ENCODE measurements around the gene MACF1.
"Not testable (repeated sequence)": the region's sequence is repeated elsewhere in the genome, so short reads cannot be mapped to it uniquely, and the experiment has no call there.

The MACF1 gene

DNA sequence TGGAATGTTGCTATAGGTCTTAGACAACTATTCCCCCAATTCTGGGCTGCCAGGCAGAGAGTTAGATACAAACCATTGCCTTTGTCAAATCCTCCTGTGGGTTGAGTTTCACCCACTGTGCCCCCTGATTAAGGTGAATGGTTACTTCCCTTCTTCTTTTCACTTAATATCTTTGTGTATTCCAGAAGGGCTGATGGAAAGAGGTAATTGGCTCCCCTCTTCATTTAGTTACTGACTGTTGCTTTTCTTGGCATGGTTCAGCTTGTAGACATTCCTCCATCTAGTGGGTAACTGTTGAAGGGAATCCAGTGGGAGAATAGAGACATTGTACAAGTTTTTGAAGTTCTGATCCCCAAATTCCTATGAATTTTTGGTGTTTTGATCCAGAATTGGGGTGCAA, 43.8 kb upstream of the MACF1 start:
- ChIA-PET CTCF (interaction anchor here (1.9 kb wide), 1 partner anchor 62 kb away, joined by 4 read pairs; no protein-coding TSS in a partner anchor), POLR2A (interaction anchor here (0.8 kb wide), 1 partner anchor 107 kb away, joined by 3 read pairs; no protein-coding TSS in a partner anchor)
- TF ChIP-seq FOXK2 (IDR thresholded peaks at IDR 0.05) = no peak
- no peak for TF ChIP-seq CTBP1 (IDR thresholded peaks at IDR 0.05; ENCODE audit: borderline replicate concordance)
- no peak for TF ChIP-seq L3MBTL2 (conservative IDR thresholded peaks at IDR 0.05)
- no peak for TF ChIP-seq FOXM1 (IDR thresholded peaks at IDR 0.05; ENCODE audit: borderline replicate concordance)
- TF ChIP-seq TARDBP (IDR thresholded peaks at IDR 0.05) = no peak
- DNase-seq (ENCODE audit: extremely low spot score) = no peak

DNA sequence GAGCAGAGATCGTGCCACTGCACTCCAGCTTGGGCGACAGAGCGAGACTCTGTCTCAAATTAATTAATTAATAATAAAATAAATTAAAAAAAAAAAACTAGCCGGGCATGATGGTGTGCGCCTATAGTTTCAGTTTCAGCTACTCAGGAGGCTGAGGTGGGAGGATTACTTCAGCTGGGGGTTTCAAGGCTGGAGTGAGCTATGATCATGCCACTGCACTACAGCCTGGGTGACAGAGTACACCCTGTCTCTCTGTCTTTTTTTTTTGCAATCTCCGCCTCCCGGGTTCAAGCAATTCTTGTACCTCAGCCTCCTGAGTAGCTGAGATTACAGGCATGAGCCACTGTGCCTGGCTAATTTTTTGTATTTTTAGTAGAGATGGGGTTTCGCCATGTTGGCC, 42.7 kb upstream of the MACF1 start:
- CTCF ChIA-PET = interaction anchor here (0.6 kb wide), 1 partner anchor 383 kb away, joined by 4 read pairs; no protein-coding TSS in a partner anchor
- POLR2A ChIA-PET; DNase-seq (ENCODE audit: extremely low spot score): not testable (repeated sequence)

DNA sequence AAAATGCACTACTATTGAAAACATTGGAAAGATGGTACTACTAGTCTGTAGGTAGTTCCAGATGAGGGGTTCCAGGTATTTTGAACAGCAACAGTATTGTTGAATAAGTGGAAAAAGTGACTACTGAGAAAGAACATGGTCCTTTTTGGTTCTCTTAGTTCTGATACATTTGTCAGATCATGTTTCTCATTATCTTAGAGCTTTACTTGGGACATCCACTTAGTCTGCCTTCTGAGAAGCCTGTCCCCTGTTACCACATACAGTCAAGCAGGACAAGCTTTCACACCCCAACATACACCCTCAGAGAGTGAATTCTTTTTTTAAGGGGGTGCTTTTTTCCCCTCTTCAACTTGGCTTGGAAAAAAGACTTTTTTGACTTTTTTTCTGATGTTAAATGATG, 41.0 kb upstream of the MACF1 start:
- DNase-seq (ENCODE audit: extremely low spot score) = no peak
- CTCF ChIA-PET = interaction anchor here (1.4 kb wide), 1 partner anchor 22 kb away, joined by 3 read pairs; no protein-coding TSS in a partner anchor
- TF ChIP-seq FOXK2 (IDR thresholded peaks at IDR 0.05) = no peak
- TF ChIP-seq BHLHE40 (IDR thresholded peaks at IDR 0.05; ENCODE audit: borderline replicate concordance) = no peak
- TF ChIP-seq LEF1 (IDR thresholded peaks at IDR 0.05; ENCODE audit: borderline replicate concordance) = no peak
- TF ChIP-seq L3MBTL2 (conservative IDR thresholded peaks at IDR 0.05) = no peak
- TF ChIP-seq CTBP1 (IDR thresholded peaks at IDR 0.05; ENCODE audit: borderline replicate concordance) = no peak
- TF ChIP-seq, protein P1, sequence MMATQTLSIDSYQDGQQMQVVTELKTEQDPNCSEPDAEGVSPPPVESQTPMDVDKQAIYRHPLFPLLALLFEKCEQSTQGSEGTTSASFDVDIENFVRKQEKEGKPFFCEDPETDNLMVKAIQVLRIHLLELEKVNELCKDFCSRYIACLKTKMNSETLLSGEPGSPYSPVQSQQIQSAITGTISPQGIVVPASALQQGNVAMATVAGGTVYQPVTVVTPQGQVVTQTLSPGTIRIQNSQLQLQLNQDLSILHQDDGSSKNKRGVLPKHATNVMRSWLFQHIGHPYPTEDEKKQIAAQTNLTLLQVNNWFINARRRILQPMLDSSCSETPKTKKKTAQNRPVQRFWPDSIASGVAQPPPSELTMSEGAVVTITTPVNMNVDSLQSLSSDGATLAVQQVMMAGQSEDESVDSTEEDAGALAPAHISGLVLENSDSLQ (IDR thresholded peaks at IDR 0.05) = no peak
- TF ChIP-seq TARDBP (IDR thresholded peaks at IDR 0.05) = no peak
- no peak for TF ChIP-seq FOXA1 (IDR thresholded peaks at IDR 0.05)
- TF ChIP-seq SUZ12 (IDR thresholded peaks at IDR 0.05) = no peak
- no peak for TF ChIP-seq ELF4 (IDR thresholded peaks at IDR 0.05)
- no peak for TF ChIP-seq ARNT (IDR thresholded peaks at IDR 0.05)
- TF ChIP-seq FOXM1 (IDR thresholded peaks at IDR 0.05; ENCODE audit: borderline replicate concordance) = no peak
- TF ChIP-seq ZNF384 (IDR thresholded peaks at IDR 0.05) = no peak
- TF ChIP-seq NFRKB (IDR thresholded peaks at IDR 0.05) = no peak
- no peak for TF ChIP-seq SP1 (IDR thresholded peaks at IDR 0.05)
- TF ChIP-seq HDGF (IDR thresholded peaks at IDR 0.05; ENCODE audit: borderline replicate concordance) = no peak
- POLR2A ChIA-PET = no interaction called here

DNA sequence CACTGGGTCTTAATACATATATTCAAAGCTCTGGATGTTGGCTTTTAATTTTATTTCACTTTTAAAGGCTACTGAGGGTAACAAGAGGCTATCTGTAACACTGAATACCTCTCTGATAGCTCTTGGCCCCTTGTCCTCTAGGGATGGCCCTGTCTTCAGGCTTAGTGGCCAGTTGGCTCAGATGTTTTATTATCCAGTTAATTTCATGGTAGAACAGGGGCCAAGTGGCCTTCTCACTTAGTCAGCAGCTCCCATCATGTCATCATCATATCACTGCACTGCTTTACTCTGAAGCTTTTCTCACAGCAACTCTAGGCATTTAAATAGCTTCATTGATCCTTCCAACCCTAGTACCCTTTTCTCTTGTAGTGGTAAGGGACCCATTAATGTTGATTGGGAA, 40.2 kb upstream of the MACF1 start:
- CTCF ChIA-PET = interaction anchor here (0.5 to 1.7 kb wide), 4 partner anchors 11 to 139 kb away, joined by 3 to 9 read pairs (median 3); no protein-coding TSS in a partner anchor
- DNase-seq (ENCODE audit: extremely low spot score) = no peak
- TF ChIP-seq NFRKB (IDR thresholded peaks at IDR 0.05) (no peak), LEF1 (IDR thresholded peaks at IDR 0.05; ENCODE audit: borderline replicate concordance) (no peak), SP1 (IDR thresholded peaks at IDR 0.05) (no peak), SUZ12 (IDR thresholded peaks at IDR 0.05) (no peak)
- TF ChIP-seq, protein P1 (IDR thresholded peaks at IDR 0.05) = no peak

DNA sequence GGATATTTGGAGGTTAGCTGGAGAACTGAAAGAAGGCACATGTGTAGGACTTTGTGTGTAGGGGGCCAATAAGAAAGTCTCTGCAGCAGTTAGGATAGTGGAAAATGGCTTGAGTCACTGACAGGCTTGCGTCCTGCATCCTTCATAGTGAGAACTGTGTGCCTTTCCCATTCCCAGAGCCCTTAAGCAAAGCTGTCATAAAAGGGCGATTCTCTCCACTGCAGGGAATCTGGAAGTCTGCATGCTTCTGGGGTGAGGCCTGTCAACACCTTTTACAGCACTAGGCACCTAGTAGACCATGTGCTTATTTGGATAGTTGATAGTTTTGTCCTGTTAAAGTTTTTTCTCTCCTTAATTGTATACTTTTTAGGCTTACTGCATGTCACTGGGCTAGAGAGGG, 39.4 kb upstream of the MACF1 start:
- TF ChIP-seq HDGF (IDR thresholded peaks at IDR 0.05; ENCODE audit: borderline replicate concordance) = no peak
- TF ChIP-seq CTBP1 (IDR thresholded peaks at IDR 0.05; ENCODE audit: borderline replicate concordance) = no peak
- TF ChIP-seq FOXK2 (IDR thresholded peaks at IDR 0.05) = no peak
- no peak for TF ChIP-seq SP1 (IDR thresholded peaks at IDR 0.05)
- no peak for TF ChIP-seq NFRKB (IDR thresholded peaks at IDR 0.05)
- TF ChIP-seq, protein P1 (IDR thresholded peaks at IDR 0.05) = peak; percentile 28; the same call in 1 of the 2 replicates
- TF ChIP-seq ARNT (IDR thresholded peaks at IDR 0.05) = no peak
- TF ChIP-seq FOXM1 (IDR thresholded peaks at IDR 0.05; ENCODE audit: borderline replicate concordance) = no peak
- TF ChIP-seq BHLHE40 (IDR thresholded peaks at IDR 0.05; ENCODE audit: borderline replicate concordance) = no peak
- TF ChIP-seq L3MBTL2 (conservative IDR thresholded peaks at IDR 0.05) = 0 out of 2 replicates have a peak, but pooled peaks have one; percentile 39
- TF ChIP-seq LEF1 (IDR thresholded peaks at IDR 0.05; ENCODE audit: borderline replicate concordance) = no peak
- no peak for TF ChIP-seq TARDBP (IDR thresholded peaks at IDR 0.05)
- no peak for TF ChIP-seq FOXA1 (IDR thresholded peaks at IDR 0.05)
- no peak for TF ChIP-seq ELF4 (IDR thresholded peaks at IDR 0.05)
- no peak for TF ChIP-seq ZNF384 (IDR thresholded peaks at IDR 0.05)
- TF ChIP-seq SUZ12 (IDR thresholded peaks at IDR 0.05) = no peak
- no peak for DNase-seq (ENCODE audit: extremely low spot score)
- CTCF ChIA-PET = interaction anchor here (0.8 to 1.7 kb wide), 4 partner anchors 11 to 32 kb away, joined by 3 to 9 read pairs (median 3); no protein-coding TSS in a partner anchor
- POLR2A ChIA-PET = interaction anchor here (1.3 kb wide), 1 partner anchor 34 kb away, joined by 4 read pairs; no protein-coding TSS in a partner anchor

More for the DNA sequence above, 40.2 kb upstream of the MACF1 start:
- POLR2A ChIA-PET = interaction anchor here (0.7 to 1.3 kb wide), 3 partner anchors 17 to 61 kb away, joined by 3 to 4 read pairs (median 3); no protein-coding TSS in a partner anchor

DNA sequence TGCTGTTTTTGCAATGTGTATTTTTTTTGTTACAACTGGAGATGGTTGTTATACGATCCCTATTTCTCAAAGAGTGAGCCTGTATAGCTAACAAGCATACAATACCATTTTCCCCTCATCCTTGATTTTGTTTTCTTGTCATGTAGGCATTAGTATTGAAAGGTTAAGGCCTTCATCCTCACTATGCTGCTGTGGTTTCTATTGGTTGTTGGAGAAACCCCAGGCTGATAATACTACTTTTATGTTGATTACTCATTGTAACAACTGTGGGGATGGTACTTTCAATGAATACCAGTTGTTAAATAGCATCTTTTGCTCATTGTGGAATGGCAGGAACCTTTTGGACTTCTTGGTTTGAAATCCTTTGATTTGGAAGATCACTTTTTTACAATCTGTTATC, 39.0 kb upstream of the MACF1 start:
- TF ChIP-seq FOXM1 (IDR thresholded peaks at IDR 0.05; ENCODE audit: borderline replicate concordance) (no peak), ARNT (IDR thresholded peaks at IDR 0.05) (no peak), FOXA1 (IDR thresholded peaks at IDR 0.05) (no peak), BHLHE40 (IDR thresholded peaks at IDR 0.05; ENCODE audit: borderline replicate concordance) (no peak), SUZ12 (IDR thresholded peaks at IDR 0.05) (no peak), CTBP1 (IDR thresholded peaks at IDR 0.05; ENCODE audit: borderline replicate concordance) (no peak), ELF4 (IDR thresholded peaks at IDR 0.05) (no peak), TARDBP (IDR thresholded peaks at IDR 0.05) (no peak), FOXK2 (IDR thresholded peaks at IDR 0.05) (no peak), SP1 (IDR thresholded peaks at IDR 0.05) (no peak), HDGF (IDR thresholded peaks at IDR 0.05; ENCODE audit: borderline replicate concordance) (no peak)
- TF ChIP-seq, protein P1 (IDR thresholded peaks at IDR 0.05) = no peak
- no peak for DNase-seq (ENCODE audit: extremely low spot score)
- ChIA-PET CTCF (interaction anchor here (0.8 to 1.7 kb wide), 2 partner anchors 27 to 32 kb away, joined by 3 to 9 read pairs; no protein-coding TSS in a partner anchor), POLR2A (interaction anchor here (1.3 kb wide), 1 partner anchor 34 kb away, joined by 4 read pairs; no protein-coding TSS in a partner anchor)

Data from HEK293T (cell line).